Thoracic aorta (tissue), 2 donors: ENCODE results near the gene APP. TPM values are rescaled to one million over a fixed set of nuclear protein-coding genes. Genes with fewer than 3 reads are reported as not detected.

ENCODE experiments used
- ATAC-seq: fragments of 150-250 bp; one replicate; pipeline ENCODE4 v1.8.0; 2017; ENCODE audit warnings: low read depth; ENCODE audit not compliant: insufficient number of reproducible peaks, low FRiP score
- DNase-seq: peaks from one replicate; pipeline ENCODE4 v3.0.0-alpha.2; 2020; ENCODE audit warnings: low spot score
- H3K27ac ChIP-seq, 2 donors: fragments of 200-600 bp; sonication (generic); 1 replicate in 1 of 2; 2 replicates in 1 of 2; pipeline ENCODE4 v1.5.1; 2016; ENCODE audit warnings: mild to moderate bottlenecking in 2 of 2, moderate library complexity in 2 of 2
- H3K27me3 ChIP-seq: fragments of 200-600 bp; sonication (generic); replicated peaks from 2 replicates; pipeline ENCODE4 v1.6.0; 2016; ENCODE audit warnings: mild to moderate bottlenecking; ENCODE audit not compliant: insufficient read depth
- H3K36me3 ChIP-seq: fragments of 200-600 bp; sonication (generic); one replicate; pipeline ENCODE4 v1.5.1; 2016
- H3K4me1 ChIP-seq, 2 donors: fragments of 200-600 bp; sonication (generic); 1 replicate in 1 of 2; 2 replicates in 1 of 2; pipeline versions ENCODE4 v1.5.1 to v1.6.0; 2016; ENCODE audit warnings: low read depth in 2 of 2, mild to moderate bottlenecking in 1 of 2; ENCODE audit not compliant: control insufficient read depth in 1 of 2
- H3K4me3 ChIP-seq: fragments of 200-600 bp; sonication (generic); 2 replicates; pipeline ENCODE4 v1.5.1; 2016; ENCODE audit warnings: mild to moderate bottlenecking
- H3K9me3 ChIP-seq: fragments of 200-600 bp; sonication (generic); 2 replicates; pipeline ENCODE4 v1.5.1; 2016
- total RNA-seq, 2 donors: library from RNA; depleted of rRNA; stranded (reverse); fragments of >200 nt; gene quantifications; one replicate each; pipeline versions ENCODE4 v1.1.0 to v1.2.3, GENCODE V29; 2016
- TF ChIP-seq, protein P1 (sequence below): fragments of 200-600 bp; sonication (generic); IDR thresholded peaks from one replicate; pipeline ENCODE4 v1.5.1; 2019; ENCODE audit warnings: antibody characterized with exemption

The APP gene
- total RNA-seq, 2 donors from 2014 or later, result 342 to 468 TPM

DNA sequence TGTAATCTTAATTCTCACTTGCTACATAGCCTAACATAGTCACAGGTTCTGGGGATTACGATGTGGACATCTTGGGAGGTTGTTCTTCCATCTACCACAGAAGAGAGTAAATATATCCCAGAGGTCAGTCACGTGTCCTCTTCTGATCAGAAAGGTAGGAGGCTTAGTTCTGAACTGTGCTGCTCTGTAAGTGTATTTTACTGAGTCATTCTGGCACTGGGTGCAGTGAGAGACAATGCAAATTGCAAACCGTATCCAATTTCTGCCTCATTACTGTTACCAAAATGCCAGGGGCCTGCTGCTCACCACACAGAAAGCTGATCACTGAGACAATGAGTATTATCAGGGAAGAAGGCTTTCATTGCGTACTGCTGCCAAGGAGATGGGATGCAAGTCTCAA, 331.8 kb downstream of the APP start:
- DNase-seq (no peak), ATAC-seq (no peak)
- Histone ChIP-seq H3K27me3 (no peaks in the 10 kb centered on the region), H3K4me1 (peaks cover 0 to 4% of the 10 kb centered on the region in 2 donors), H3K27ac (no peak overlapping the region), H3K36me3 (no peaks in the 10 kb centered on the region), H3K4me3 (no peak overlapping the region), H3K9me3 (no peaks in the 10 kb centered on the region)
- TF ChIP-seq, protein P1, sequence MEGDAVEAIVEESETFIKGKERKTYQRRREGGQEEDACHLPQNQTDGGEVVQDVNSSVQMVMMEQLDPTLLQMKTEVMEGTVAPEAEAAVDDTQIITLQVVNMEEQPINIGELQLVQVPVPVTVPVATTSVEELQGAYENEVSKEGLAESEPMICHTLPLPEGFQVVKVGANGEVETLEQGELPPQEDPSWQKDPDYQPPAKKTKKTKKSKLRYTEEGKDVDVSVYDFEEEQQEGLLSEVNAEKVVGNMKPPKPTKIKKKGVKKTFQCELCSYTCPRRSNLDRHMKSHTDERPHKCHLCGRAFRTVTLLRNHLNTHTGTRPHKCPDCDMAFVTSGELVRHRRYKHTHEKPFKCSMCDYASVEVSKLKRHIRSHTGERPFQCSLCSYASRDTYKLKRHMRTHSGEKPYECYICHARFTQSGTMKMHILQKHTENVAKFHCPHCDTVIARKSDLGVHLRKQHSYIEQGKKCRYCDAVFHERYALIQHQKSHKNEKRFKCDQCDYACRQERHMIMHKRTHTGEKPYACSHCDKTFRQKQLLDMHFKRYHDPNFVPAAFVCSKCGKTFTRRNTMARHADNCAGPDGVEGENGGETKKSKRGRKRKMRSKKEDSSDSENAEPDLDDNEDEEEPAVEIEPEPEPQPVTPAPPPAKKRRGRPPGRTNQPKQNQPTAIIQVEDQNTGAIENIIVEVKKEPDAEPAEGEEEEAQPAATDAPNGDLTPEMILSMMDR, result no peak

DNA sequence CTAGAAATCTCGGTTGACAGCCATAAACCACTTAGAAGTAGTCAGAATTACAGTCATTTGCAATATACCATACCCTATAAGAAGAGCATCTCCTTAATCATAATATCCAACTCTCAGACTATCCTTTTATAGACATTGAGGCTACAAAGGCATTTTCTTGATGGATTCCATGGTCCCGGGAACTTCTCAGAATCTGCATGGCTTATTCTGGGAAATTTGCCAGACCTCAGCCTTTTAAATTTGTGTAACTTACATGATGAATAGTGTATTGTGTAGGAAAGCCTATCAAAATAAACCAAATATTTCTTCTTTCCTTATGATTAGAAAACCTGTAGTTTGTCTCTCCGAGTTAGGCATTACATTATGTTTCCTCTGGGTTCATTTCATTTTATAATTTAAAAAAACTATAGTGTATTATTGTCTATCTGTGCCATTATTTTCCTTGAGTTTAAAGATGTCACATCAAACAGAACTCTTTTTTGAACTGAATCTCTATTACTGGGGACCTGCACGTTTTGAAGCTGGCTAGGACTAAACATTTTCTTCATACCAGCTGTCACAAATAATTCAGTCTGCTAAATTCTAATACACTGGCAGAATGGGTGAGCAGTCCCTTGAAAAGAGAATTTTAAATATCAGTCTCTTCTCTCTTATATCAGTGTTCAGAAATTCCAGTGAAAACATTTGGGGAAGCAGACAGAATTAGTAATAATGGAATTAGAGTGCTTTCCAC, 332.9 kb downstream of the APP start:
- no peaks in the 10 kb centered on the region for H3K27me3 ChIP-seq
- H3K4me1 ChIP-seq, result peaks cover 0 to 4% of the 10 kb centered on the region in 2 donors
- H3K27ac ChIP-seq, result no peak overlapping the region
- H3K9me3 ChIP-seq, result peaks cover 4% of the 10 kb centered on the region
- no peak overlapping the region for H3K4me3 ChIP-seq
- ATAC-seq (no peak), DNase-seq (no peak)
- no peaks in the 10 kb centered on the region for H3K36me3 ChIP-seq
- TF ChIP-seq, protein P1, result no peak

DNA sequence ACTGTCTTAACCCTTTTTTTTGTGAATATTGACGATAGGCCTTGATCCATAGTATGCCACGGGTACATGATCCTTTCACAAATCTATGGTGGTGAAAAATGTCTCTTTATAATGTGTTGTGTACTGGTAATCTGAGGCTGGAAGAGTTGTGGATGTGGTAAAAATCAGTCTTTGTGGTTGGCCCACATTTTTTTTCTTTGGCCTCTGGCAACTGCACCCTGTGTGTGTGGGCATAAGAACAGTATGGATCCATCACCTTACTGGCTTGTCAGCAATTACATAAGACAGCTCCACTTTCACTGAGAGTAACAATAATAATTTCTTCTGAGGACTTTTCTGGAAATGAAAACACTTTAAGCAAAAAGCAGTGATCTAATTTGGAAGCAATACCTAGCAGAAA, 334.2 kb downstream of the APP start:
- ATAC-seq, result no peak
- Histone ChIP-seq H3K9me3 (peaks cover 4% of the 10 kb centered on the region), H3K4me1 (peaks cover 0 to 4% of the 10 kb centered on the region in 2 donors), H3K27ac (no peak overlapping the region), H3K27me3 (no peaks in the 10 kb centered on the region), H3K4me3 (no peak overlapping the region), H3K36me3 (no peaks in the 10 kb centered on the region)
- TF ChIP-seq, protein P1, result no peak
- no peak for DNase-seq

DNA sequence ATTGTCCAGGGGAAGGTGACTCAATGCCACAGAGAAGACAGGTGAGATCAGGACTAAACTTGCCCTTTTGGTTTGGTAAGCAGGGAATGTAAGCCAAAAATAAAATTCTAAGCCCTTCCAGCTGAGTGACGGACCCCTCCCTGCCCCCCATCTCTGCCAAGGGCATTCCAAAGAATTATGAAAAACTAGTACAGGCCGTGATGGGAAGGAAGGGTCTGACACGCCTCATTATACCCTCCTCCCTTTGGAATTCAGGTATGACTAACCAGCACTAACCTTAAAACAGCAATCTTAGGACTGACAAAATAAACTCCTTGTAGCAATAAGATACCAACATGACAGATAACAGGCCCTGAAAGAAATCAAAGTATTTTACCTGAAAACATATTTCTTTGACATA, 336.2 kb downstream of the APP start:
- no peak overlapping the region for H3K4me3 ChIP-seq
- H3K9me3 ChIP-seq, result peaks cover 4% of the 10 kb centered on the region
- H3K36me3 ChIP-seq, result no peaks in the 10 kb centered on the region
- peaks cover 0 to 4% of the 10 kb centered on the region in 2 donors for H3K4me1 ChIP-seq
- no peak overlapping the region for H3K27ac ChIP-seq
- DNase-seq (no peak), ATAC-seq (no peak)
- H3K27me3 ChIP-seq, result no peaks in the 10 kb centered on the region
- TF ChIP-seq, protein P1, result no peak

DNA sequence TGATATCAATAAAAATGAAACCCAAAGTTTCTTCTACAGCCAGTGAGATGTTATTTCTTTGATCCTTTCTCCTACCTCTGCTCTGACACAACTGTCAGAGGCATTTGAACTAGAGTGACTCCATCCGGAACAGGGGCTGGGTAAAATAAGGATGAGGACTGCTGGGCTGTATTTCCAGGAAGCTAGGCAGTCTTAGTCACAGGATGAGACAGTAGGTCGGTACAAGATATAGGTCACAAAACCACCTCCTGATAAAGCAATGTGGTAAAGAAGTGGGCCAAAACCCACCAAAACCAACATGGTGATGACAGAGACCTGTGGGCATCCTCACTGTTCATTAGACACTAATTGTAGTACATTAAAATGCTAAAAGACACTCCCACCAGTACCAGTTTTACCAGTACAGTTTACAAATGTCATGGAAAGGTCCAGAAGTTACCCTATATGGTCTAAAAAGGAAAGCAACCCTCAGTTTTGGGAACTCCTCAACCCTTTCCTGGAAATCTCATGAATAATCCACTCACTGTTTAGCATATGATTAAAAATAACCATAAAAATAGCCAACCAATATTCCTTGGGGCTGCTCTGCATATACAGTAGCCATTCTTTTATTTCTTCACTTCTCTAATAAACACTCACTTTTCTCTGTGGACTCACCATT, 339.1 kb downstream of the APP start:
- Histone ChIP-seq H3K27ac (no peak overlapping the region), H3K36me3 (no peaks in the 10 kb centered on the region), H3K4me3 (no peak overlapping the region), H3K9me3 (peaks cover 4% of the 10 kb centered on the region), H3K27me3 (no peaks in the 10 kb centered on the region), H3K4me1 (no peaks in the 10 kb centered on the region)
- DNase-seq (no peak), ATAC-seq (no peak)
- TF ChIP-seq, protein P1, result no peak
